GM19324 (cell line): Measurements from ENCODE around the gene PI16.
A peak's percentile ranks its signal among the peaks of the same experiment; 100 is the strongest.

Source experiments
- ATAC-seq: cut with Tn5 transposase; IDR thresholded peaks from one replicate; pipeline ENCODE4 v1.9.1; 2021; ENCODE audit warnings: mild to moderate bottlenecking, moderate library complexity; ENCODE audit not compliant: unreplicated experiment, low FRiP score

Gene PI16, protein sequence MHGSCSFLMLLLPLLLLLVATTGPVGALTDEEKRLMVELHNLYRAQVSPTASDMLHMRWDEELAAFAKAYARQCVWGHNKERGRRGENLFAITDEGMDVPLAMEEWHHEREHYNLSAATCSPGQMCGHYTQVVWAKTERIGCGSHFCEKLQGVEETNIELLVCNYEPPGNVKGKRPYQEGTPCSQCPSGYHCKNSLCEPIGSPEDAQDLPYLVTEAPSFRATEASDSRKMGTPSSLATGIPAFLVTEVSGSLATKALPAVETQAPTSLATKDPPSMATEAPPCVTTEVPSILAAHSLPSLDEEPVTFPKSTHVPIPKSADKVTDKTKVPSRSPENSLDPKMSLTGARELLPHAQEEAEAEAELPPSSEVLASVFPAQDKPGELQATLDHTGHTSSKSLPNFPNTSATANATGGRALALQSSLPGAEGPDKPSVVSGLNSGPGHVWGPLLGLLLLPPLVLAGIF

DNA sequence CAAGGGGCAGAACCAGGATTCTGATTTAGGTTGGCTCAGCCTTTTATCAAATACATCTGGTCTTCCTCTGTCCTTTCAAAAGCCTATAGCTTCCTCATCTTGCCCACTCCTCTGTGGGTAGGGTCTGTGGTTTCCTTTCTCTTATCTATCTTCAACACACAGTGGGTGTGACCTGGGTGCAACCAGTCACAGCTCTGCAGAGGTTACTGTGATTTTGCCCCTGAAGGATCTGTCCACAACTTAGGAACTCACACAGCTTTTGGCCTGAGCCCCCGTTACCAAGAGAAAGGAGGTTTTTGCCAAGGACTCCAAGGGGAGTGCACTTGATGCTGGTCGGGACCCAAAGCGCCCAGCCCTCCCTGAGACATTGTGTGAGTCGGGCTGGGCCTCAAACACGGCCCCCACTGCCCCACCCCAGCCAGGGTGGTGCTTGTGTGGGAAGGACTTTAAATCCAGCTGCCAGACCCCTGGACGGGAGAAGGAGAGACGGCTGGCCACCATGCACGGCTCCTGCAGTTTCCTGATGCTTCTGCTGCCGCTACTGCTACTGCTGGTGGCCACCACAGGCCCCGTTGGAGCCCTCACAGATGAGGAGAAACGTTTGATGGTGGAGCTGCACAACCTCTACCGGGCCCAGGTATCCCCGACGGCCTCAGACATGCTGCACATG is at the start of gene PI16:
Gene PI16, plus strand, starts transcription at position 477 of the 670 bp plus-strand sequence. Its CDS starts 23 bp downstream, at position 500.
- no peak for ATAC-seq

DNA sequence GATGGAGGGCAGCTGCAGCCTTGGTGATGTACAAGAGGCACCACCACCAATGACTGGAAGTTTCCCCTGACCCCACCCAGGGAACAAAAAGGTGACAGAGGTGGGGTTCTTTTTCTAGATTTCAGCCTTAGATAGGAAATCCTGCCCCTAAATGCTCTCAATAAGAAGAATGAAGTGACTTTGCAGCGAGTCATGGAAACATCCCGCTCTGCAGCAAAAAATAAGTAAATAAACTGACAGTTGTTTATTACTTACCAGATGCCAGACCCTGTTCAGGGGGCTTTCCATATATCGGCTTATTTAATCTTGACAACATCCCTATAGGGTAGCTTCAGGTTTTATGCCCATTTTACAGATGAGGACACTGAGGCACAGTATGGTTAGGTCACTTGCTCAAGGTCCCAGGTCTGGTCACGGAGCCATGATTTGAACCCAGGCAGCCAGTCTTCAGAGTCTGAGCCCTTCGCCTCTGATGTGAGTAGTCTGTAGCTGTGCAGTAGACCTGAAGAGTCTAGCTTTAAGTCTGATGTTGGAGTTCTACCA is 49.6 kb upstream of the PI16 start:
- ATAC-seq: no peak

DNA sequence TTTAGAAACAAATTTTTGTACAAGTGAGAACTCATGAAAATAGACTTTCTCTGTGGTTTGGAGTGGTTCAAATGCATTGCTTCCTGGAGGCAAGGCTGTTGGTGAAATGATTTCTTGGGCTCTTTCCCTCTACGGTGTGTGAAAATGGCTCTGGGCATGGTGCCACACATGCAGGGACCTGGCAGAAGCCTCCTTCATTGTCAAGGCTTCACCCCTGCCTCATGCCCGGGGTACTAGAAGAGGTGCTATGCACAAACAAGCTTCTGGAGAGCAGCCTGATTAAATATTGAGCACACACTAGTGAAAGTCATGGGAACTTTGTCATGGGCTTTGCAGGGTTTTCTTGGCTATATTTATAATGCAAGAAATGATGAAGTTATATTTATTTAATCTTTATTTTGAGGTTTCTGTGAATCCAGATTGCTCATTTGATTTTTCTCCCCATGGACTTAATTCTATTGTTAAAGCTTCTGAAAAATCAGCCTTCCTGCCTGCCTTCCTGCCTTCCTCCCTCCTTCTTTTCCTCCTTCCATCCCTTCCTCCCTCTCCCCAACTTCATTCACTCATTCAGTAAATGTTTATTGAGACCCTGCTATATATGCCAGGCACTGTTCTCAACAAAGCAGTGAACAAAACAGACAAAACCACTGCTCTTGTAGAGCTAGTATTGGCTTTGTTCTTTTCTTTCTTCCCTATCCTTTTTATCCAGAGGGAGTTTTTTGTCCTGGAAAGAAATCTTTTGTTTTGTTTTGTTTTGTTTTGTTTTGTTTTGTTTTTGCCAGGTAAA is 47.8 kb upstream of the PI16 start:
- no peak for ATAC-seq

DNA sequence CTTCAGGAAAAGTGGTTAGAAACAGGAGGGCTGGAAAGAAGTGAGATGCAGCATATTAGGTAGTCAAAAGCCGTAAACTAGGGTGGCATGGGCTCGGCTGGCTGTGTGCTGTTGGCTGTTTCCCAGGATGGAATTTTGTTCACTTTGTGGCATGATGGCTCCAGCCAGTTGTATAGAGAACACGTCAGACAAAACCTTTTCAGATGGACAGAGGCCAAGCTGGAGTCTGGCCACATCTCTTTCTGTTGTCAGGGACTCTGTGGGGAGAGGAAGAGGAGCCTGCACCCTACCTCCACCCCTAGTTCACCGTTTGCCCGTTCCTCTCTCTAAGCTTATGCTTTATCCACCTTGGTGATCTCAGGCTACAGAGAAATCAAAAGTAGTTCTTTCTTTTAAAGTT is 46.8 kb upstream of the PI16 start:
- ATAC-seq: no peak

DNA sequence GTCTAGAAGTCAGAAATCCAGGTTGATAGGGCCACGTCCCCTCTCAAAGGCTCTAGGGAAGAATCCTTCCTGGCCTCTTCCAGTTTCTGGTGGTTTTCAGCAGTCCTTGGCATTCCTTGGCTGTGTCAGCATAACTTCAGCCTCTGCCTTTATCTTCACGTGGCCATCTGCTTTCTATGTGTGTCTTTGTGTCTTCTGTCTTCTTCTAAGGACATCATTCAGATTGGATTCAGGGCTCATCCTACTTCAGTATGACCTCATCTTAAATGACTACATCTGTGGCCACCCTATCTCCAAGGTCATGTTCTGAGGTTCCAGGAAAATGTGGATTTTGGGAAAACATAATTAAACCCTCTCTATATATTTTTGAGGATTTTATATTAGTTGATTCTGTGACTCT is 45.8 kb upstream of the PI16 start:
- ATAC-seq: no peak

DNA sequence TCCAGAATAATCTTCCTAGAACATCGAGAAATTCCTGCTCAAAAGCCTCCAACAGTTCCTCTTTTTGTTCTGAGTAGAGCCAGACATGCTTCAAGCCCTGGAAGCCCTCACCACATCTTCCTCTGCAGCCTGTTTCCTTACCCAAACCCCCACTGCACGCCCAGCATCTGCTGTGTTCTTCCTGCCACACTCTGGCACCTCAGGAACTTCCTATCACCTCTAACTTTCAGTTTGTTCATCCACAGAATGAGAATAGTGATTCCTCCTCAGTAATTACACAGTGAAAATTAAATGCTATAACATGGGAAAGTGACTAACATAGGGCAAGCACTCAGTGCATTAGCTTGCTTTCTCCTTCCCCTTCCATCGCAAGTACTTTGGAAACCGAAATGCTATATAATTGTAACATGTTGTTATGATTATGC is 42.5 kb upstream of the PI16 start:
- peak; percentile 21 for ATAC-seq

DNA sequence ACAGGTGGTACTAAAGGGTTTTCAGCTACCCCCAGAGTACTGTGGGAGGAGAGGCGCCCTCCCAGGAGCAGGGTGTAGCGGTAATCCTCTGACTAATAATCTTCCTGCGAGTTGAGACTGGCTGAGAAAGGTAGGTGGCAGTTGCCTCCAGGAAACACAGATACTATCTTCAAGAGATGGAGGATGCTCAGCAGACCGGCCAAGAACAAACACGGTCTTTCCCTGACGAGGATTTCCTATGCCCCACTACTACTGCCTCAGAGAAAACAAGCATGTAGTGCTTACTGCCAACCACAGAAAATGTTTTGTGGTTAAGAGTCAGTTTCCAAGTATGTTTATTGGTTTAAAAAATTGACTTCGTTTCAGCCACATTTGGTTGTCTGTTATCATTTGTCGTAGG is 42.0 kb upstream of the PI16 start:
- ATAC-seq: peak; percentile 59

DNA sequence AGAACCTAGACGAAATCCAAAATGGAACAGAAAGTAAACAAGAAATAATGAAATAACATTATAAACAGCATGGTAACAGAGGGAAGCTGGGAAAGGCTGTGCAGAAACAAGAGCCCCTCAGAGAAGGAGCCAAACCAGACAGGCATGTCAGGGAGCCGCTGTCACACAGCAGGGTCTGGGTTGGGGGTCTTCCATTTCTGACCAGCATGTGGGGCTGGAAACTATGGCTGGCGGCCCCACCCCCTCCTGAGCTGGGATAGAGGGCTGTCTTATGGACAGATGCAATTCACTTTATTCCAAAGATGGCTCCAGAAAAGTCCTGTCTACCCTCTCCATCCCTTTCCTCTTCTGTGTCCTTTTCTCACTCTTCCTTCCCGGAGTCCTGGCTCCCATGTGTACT is 41.5 kb upstream of the PI16 start:
- ATAC-seq: no peak

DNA sequence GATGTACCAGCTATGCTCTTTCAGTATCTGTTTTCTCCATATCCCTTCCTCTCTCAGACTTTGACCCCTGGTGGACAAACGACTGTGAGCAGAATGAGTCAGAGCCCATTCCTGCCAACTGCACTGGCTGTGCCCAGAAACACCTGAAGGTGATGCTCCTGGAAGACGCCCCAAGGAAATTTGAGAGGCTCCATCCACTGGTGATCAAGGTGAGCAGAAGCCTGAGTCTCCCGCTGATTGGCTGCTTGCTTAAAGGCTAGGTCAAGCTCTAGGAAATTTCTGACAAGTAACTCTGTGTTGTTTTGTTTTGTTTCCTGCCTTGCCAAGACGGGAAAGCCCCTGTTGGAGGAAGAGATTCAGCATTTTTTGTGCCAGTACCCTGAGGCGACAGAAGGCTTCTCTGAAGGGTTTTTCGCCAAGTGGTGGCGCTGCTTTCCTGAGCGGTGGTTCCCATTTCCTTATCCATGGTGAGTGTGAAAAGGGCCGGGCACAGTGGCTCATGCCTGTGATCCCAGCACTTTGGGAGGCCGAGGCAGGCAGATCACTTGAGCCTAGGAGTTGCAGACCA is 40.2 kb upstream of the PI16 start:
- ATAC-seq: no peak

DNA sequence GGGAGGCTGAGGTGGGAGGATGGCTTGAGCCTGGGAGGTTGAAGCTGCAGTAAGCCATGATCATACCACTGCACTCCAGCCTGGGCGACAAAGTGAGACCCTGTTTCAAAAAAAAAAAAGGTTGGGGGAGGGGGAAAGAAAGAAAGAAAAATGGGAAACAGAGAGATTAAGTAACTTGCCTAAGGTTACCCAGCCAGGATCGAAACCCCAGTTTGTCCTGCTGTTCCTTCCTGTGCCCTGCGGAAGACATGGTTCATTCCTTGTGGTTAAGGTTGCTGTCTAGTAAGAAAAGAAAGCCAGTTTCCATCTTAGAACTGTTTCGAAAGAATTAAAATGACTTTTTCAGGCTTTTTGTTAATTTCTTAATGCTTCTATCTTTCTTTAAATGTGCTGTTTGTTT is 38.9 kb upstream of the PI16 start:
- ATAC-seq: no peak

DNA sequence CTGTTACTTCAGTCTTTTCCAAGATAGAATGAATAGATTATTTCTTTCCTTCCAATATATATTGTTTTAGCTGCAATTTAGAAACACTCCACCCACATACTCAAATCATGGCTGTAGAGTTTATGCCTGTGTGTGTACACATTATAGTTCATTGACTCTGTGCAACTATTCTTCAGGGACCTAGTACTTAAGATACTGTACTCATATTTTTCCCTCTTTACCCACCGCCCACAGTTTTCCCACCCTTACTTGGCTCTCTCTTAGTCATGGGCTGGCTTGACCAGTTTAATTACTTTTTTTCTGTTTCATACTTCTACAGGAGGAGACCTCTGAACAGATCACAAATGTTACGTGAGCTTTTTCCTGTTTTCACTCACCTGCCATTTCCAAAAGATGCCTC is 38.4 kb upstream of the PI16 start:
- no peak for ATAC-seq

DNA sequence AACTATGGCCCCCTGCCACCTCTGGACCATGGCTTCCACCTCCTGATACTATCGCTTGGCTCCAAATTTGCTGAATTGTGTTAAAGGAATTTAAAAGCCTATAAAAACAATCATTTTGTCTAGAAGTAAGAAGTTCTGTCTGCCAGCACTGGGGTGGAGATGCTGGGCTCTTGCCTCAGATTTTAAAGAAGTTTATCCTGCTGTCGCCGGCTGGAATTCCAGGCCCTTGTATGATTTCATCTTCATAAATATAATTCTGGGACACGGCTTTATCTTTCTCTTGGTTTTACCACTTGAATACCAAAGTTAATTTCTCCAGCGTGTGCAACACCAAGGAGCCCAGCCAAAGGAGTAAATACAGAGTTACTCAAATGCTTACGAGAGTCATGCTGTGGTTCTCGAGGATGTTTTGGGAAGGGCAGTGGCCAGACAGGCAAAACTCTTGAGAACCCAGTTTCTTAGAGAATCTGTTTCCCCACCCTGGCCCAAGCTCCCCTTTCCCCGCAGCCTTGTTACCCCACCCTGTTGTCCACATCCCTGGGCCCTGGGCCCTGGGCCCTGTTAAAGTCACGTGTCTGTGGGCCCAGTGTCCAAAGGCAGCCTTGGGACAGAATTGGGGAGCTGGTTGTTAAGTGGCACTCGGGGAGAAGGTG is 36.9 kb upstream of the PI16 start:
- ATAC-seq: no peak

DNA sequence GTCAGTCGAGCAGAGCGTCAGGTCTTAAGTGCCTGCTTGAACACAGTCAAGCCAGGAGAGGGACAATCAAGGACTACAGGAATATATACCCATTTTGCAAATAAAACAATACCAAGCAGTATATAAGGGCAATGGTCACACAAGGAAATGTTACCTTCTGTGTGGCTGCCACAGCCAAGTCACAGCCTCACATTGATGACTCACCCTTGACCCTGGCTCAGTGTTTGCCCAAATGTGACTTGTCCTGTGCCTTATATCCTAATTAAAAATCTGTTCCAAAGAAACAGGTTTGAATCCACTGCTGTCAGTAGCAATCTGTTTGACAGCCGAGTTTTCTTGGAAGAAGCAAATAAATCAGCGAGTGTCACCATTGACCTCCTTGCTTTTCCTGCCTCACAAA is 34.5 kb upstream of the PI16 start:
- ATAC-seq: no peak

DNA sequence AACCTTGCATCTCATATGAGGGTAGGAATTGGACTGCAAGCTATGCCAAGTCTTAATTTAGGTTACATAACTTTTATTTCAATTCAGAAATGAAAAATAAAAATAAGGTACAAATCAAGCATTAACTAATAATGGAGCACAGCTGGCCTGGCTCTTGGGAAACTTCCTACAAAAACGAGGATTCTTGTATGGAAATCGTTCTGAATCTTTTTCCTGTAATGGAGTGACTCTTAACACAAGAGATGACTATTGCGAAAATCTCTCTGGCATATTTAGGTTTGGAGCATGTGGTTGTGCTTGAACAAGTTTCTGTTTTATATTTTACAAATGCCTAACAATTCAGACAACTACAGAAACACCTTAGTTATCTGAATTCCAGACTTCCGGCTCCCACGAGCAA is 34.0 kb upstream of the PI16 start:
- ATAC-seq: no peak

DNA sequence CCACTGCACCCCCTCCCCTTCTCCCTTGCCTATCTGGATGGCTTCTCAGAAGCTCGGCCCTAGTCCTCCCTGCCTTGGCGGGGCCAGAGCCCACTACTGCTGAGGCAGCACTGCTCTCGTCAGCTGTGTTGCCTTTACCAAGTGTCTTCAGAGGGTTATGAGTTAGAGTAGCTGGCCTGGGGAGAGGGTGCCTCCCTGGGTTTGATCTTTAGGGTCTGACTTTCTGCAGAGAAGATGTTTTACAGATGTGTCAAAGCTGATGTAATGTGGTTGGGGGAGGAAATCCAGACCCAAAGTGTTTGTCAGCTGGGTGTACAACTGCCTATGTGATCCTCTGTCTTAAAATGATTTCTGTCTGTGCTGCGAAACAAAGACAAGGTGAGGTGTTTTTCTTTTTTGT is 30.4 kb upstream of the PI16 start:
- no peak for ATAC-seq

DNA sequence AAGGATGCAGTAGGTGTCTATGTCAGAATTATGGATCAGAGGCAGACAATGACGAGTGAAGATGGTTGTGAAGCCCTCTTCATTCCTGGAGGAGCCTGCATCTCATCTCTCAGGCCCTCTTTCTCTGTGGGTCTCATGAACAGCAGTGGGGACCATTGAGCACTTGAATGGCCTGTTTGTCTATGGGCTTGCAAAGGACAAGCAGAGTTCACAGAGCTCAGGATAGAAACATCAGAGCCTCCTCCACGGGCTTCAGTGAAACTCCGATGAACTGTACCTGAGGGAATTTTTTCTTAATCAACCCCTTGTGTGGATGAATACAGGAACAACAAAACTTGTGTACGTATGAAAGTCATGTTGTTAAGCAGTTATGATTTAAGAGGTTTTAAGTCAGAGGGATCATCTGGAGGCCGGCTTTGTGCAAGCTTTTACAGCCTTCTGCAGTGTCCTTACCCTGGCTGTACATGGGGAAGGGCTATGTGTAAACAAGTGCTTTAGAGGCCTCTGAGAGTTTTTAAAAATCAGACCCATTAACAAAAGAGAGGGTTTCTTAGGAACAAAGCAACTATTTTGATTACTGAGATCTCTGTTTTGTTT is 29.7 kb upstream of the PI16 start:
- no peak for ATAC-seq

DNA sequence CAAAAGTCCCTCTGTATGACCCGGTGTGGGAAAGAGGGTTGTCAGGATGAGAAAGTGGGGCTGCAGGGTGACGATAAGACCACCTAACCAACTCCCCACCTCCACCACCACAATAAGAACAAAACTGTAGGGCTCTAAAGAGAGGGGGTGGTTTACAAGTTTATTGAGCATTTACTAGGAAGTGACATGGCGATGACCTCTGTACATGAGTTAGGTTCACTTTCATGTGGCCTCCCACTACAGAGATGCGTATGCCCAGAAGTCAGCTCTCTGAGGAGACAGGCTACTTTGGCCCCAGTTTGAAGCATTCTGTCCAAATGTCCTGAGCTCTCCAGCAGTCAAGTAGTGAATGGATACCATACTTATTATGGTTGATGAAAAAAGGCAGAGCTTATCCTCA is 28.7 kb upstream of the PI16 start:
- ATAC-seq: no peak

DNA sequence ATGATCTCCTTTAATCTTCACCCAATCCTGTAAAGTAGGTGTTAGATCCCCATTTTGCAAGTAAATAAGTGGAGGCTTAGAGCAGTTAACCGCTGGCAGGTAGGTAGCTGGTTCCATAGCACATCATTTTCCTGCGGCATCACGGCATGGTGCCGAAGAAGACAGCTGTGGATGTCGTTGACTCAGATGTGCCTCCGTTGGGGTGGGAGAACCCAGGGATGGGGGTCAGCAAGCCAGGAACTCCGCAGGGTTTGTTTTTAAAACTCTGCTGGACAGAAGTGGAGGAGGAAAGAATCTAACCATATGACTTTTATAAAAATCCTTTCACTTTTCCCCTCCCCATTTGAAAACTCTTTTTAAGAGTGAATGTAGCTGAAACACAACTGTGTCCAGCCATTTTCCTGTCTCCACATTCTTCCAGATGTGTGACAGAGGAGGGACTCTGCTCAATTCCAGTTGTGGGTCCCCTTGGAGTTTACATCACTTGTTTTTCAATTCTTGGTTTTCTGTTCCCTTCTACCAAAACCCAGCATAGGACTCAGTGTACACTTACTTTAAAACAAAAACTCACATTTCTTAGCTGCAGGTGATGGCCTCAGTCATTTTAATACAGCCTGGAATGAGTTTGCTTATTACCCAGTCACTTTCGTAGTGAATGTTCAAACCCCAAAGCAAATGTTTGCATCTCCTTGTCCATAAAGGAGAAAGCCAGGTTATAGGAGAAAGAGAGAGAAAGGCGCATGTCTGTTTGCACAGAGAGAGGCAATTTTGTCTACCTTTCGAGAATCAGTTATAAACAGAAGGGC is 27.6 kb upstream of the PI16 start:
- ATAC-seq: no peak
